Cardiac septum (tissue), 1 donor: ENCODE data around the gene SMU1. TPM values are rescaled to one million over a fixed set of nuclear protein-coding genes. Genes with fewer than 3 reads are reported as not detected.

Experiments used
- DNase-seq: peaks from one replicate; pipeline ENCODE4 v3.0.0-alpha.2; 2020; ENCODE audit warnings: low spot score
- intact Hi-C: fragments of 100-400 bp; cut with DNase I; formaldehyde crosslinking; loops from one replicate; pipeline ENCODE4 v1.14.0; 2022
- total RNA-seq: library from RNA; stranded (reverse); fragmentation: NEBNext Ultra II Directional; extraction: Animal tissue kit (Norgen Biotek cat#: 25700); gene quantifications from one replicate; pipeline ENCODE4 v1.2.1, GENCODE V29; 2021
- donor health status: DM: no; HTN: no; CAD: no.

SMU1 gene
- total RNA-seq, 1 donor from 2014 or later = 16.4 TPM

GRCh38 chr9:33065157-33066076, 11.1 kb downstream of the SMU1 start:
- intact Hi-C loops = no loop called here
- no peak for DNase-seq

DNA sequence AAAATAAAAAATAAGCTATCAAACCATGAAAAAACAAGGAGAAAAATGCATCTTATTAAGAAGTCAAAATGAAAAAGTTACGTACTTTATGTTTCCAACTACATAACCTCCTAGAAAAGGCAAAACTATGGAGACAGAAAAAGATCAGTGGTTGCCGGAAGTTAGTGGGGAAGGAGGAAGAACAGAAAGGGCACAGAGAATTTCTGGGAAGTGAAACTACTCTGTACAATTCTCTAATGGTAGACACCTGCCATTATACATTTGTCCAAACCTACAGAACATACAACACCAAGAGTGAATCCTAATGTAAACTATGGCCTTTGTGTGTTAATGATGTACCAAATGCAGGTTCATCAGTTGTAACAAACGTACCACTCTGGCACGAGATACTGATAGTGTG, 25.3 kb downstream of the SMU1 start:
- intact Hi-C loops = no loop called here
- DNase-seq = no peak

- no peak for DNase-seq
- intact Hi-C loops = no loop called here
Measured at GRCh38 chr9:33049680-33050361, 26.7 kb downstream of the SMU1 start.

- no peak for DNase-seq
- intact Hi-C loops = no loop called here
Measured at GRCh38 chr9:33048054-33048465, 28.4 kb downstream of the SMU1 start.

GRCh38 chr9:33046061-33046460, 30.4 kb downstream of the SMU1 start:
- intact Hi-C loops = no loop called here
- DNase-seq = no peak

GRCh38 chr9:33044677-33045282, 31.7 kb downstream of the SMU1 start:
- DNase-seq = no peak
- intact Hi-C loops = loop anchor here (2.0 kb wide), 1 partner anchor 44 kb away; the partner anchor contains the start of gene APTX

GRCh38 chr9:33044162-33044673, 32.3 kb downstream of the SMU1 start:
- intact Hi-C loops = loop anchor here (2.0 kb wide), 1 partner anchor 43 kb away; the partner anchor contains the start of gene APTX
- DNase-seq = peak; percentile 95

DNA sequence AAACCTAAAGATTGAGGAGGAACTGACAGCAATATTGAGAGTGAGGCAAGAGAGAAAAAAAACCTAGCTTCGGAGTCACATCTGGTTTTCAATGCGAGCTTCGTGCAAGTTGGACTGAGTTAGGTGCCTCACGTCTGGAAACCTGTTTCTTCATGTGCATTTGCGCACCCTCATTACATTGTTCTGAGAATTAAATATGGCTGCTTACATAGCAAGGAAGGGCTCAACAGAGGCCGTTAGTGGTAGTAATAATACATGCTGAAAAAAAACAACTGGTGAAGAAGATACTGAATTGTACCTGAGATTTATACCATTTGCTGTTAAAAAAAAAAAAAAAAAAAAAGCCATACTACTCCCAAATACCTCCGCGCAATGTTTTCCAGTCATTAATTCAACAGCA, 32.8 kb downstream of the SMU1 start:
- intact Hi-C loops = loop anchor here (2.0 kb wide), 1 partner anchor 43 kb away; the partner anchor contains the start of gene APTX
- no peak for DNase-seq

- intact Hi-C loops = no loop called here
- DNase-seq = no peak
Measured at GRCh38 chr9:33042473-33042872, 34.0 kb downstream of the SMU1 start.

- intact Hi-C loops = no loop called here
- DNase-seq = no peak
Measured at GRCh38 chr9:33041432-33042188, 34.9 kb downstream of the SMU1 start.

DNA sequence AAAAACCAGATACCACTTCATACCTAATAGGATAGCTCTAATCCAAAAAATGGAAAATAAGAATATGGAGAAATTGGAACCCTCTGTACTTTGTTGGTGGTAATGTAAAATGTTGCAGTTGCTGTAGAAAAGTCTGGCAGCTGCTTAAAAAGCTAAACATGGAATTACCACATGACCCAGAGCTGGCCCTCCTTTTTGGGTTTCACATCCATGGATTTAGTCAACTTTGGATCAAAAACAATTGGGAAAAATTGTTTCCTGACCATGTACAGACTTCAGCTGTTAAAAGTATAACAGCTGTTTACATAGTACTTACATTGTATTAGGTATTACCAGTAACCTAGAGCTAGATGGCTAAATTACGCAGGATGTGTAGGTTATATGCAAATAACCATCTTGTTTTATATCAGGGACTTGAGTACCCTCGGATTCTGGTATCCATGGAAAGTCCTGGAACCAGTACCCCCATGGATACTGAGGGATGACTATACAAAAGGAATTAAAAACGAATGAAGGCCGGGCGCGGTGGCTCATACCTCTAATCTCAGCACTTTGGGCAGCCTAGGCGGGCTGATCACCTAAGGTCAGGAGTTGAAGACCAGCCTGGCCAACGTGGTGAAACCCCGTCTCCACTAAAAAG, 35.6 kb downstream of the SMU1 start:
- intact Hi-C loops = no loop called here
- DNase-seq = no peak

GRCh38 chr9:33032865-33033264, 43.6 kb downstream of the SMU1 start:
- intact Hi-C loops = no loop called here
- DNase-seq = no peak

DNA sequence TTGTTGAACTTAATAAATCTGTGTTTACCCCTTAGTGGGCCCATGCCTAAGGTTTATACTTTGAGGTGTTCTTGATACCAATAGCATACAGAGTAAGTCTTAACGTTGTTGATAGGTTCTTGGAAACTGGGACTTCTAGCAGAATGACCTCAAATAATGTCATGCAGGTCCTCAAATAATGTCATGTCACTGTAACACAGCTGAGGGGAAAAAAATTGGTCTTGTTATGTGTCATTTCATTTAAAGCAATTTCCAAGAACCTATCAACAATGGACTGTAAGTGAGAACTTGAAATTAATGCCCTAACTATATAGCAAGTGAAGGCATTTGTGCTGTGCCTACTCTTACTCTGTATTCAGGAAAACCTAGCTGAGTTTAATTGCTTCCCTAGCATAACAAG, 44.2 kb downstream of the SMU1 start:
- intact Hi-C loops = no loop called here
- no peak for DNase-seq

DNA sequence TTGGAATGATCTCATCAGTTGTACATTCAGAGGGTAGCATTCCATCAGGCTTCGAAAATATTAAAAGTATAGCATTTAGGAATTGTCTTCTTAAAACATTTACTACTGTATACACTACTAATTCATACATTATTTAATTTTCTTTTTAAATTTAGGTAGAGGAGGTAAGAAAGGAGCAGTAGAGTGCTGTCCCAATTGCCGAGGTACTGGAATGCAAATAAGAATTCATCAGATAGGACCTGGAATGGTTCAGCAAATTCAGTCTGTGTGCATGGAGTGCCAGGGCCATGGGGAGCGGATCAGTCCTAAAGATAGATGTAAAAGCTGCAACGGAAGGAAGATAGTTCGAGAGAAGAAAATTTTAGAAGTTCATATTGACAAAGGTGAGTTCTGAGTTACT, 46.2 kb downstream of the SMU1 start:
- no peak for DNase-seq
- intact Hi-C loops = no loop called here

DNA sequence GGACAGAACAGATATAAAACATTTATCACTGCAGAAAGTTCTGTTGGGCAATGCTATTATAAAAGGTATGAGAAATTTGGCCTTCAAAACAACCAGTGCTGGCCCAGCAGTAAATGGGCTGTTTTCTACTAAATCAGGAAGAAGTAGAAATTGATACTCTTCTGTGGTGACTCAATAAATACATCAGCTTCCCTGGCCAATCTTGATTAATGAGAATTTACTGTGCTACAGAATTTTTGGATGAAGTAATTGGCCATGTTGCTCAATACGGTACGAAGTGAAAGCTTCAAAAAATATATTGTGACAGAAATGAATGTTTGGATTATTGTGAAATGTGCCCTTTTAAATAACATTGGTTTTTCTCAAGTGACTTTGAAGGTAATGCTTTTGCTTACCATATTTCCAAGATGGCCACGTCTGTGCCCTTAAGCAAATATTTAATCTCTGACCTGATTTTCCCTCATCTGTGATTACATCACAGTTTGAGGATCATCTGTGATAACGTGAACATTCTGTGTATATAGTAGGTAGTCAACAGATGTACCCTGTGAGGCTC, 47.2 kb downstream of the SMU1 start:
- no peak for DNase-seq
- intact Hi-C loops = loop anchor here (5.0 to 10.0 kb wide), 3 partner anchors 48 to 645 kb away; partner anchors contain the start of genes ACO1, BAG1 and SMU1

GRCh38 chr9:33025572-33026342, 50.7 kb downstream of the SMU1 start:
- DNase-seq = peak; percentile 86
- intact Hi-C loops = loop anchor here (5.0 to 10.0 kb wide), 3 partner anchors 52 to 641 kb away; partner anchors contain the start of genes ACO1, BAG1 and SMU1

DNA sequence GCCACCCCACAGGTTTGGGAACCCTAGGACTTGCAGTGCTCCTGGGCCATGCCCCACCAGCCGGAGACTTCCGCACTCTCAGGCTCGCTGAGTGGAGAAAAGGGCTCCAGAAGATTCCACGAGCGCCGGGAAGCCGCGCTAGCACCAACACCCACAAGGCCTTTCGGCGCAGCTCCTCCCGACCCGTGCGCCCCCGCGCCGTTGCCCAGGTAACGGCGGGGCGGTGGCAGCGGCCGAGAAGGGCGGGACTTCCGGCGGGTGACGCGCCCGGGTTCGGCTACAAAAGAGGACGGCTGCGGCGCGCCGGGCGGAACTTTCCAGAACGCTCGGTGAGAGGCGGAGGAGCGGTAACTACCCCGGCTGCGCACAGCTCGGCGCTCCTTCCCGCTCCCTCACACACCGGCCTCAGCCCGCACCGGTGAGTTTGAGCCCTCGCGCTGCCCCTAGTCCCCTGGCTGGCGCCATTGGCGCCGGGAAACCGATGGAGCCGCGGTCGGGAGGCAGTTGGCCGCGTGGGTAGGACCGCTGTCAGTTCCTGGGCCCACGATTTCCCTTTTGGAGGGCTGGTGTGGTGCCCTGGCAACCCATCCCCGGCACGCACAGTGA, 51.4 kb downstream of the SMU1 start, which contains the start of gene DNAJA1:
DNAJA1 (plus strand) TSS at position 308 of the 606 bp plus-strand sequence. CDS start 1,212 bp downstream, outside the sequence.
- DNase-seq = peak; percentile 98
- intact Hi-C loops = loop anchor here (5.0 to 10.0 kb wide), 3 partner anchors 52 to 640 kb away; partner anchors contain the start of genes ACO1, BAG1 and SMU1
